ENCODE data around the gene R3HCC1L. TPM values are rescaled to one million over a fixed set of nuclear protein-coding genes. Genes with fewer than 3 reads are reported as not detected.

The R3HCC1L gene
- total RNA-seq, 1 donor from 2014 or later: 14.4 TPM

DNA sequence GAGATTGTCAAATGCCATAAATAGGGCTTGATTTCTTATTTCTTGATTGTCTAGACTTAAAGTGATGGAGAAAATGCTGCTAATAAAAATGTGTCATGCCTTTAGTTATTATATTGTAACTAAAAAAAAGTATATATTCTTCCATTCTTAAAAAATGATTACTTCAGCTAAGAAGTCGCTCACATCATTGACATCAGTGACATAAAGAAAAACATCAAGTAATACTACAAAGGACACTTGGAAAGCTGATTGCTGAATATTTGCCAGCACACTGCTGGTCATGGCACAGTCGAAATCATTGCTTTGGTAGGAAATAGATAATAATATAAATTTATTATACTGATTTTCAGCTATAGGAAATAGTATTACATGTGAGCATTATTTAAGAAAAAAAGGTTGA lies 70.9 kb downstream of the R3HCC1L start:
- Histone ChIP-seq H3K4me3 (no peak overlapping the region), H3K27ac (no peak overlapping the region), H3K36me3 (peaks cover 24% of the 10 kb centered on the region), H3K9me3 (no peaks in the 10 kb centered on the region), H3K27me3 (ENCODE audit: low read depth) (no peaks in the 10 kb centered on the region), H3K4me1 (no peaks in the 10 kb centered on the region)
- TF ChIP-seq, protein P1, sequence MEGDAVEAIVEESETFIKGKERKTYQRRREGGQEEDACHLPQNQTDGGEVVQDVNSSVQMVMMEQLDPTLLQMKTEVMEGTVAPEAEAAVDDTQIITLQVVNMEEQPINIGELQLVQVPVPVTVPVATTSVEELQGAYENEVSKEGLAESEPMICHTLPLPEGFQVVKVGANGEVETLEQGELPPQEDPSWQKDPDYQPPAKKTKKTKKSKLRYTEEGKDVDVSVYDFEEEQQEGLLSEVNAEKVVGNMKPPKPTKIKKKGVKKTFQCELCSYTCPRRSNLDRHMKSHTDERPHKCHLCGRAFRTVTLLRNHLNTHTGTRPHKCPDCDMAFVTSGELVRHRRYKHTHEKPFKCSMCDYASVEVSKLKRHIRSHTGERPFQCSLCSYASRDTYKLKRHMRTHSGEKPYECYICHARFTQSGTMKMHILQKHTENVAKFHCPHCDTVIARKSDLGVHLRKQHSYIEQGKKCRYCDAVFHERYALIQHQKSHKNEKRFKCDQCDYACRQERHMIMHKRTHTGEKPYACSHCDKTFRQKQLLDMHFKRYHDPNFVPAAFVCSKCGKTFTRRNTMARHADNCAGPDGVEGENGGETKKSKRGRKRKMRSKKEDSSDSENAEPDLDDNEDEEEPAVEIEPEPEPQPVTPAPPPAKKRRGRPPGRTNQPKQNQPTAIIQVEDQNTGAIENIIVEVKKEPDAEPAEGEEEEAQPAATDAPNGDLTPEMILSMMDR (IDR thresholded peaks at IDR 0.05): no peak
- DNase-seq (no peak), ATAC-seq (no peak)
- intact Hi-C loops (cut with DNase I): no loop called here

DNA sequence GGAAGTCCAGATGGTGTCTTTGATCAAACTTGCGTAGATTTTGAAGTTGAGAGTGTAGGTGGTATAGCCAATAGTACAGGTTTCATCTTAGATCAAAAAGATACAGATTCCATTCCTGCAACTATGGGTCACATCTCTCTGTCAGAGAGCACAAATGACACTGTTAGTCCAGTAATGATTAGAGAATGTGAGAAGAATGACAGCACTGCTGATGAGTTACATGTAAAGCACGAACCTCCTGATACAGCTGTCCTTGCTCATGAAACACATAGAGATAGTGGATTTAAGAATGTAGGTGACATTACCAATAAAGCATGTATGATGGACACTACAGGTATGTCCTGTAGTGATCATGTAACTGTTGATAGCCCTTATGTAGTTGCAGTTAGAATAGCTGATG lies 74.5 kb downstream of the R3HCC1L start:
- peaks cover 24% of the 10 kb centered on the region for H3K36me3 ChIP-seq
- no peak overlapping the region for H3K27ac ChIP-seq
- H3K4me1 ChIP-seq: no peaks in the 10 kb centered on the region
- intact Hi-C loops (cut with DNase I): no loop called here
- H3K27me3 ChIP-seq (ENCODE audit: low read depth): no peaks in the 10 kb centered on the region
- no peak for DNase-seq
- TF ChIP-seq, protein P1 (IDR thresholded peaks at IDR 0.05): no peak
- no peaks in the 10 kb centered on the region for H3K9me3 ChIP-seq
- no peak for ATAC-seq
- H3K4me3 ChIP-seq: no peak overlapping the region

DNA sequence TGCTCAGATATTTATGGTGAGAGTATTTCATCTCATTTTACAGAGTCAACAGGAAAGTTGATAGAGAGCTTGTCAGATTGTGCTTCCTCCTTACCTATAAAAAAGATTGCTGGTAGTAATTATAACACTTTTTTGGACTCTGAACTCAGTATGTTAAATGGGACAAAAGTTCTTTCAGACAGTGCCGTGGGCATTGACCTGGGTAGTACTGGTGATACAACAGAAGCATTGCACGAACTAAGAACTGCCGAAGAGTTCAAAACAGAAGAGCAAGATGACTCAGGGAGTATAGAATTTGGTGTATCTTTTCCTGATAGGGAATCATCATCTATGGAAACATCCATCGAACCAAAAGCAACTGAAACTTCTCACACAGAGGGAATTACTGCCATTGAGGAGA lies 75.0 kb downstream of the R3HCC1L start:
- no peaks in the 10 kb centered on the region for H3K4me1 ChIP-seq

DNA sequence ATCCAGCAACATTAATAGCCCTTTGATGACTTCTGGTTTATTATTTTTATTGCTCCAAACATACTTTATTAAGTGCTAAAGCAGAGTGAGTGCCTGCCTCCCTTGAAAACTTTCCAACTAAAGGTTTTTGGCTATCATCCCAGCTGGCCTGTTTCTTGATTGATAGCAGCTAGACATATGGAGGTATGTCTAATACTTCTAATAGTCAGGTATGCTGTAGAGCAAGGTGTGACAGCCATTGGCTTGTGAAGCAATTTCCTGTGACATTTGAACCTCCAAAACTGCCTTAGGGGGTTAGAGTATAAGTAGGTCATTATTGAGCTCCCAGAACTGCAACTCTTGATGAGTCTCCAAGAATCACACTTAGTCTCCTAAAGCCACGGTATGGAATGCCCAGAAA lies 77.7 kb downstream of the R3HCC1L start:
- TF ChIP-seq, protein P1 (IDR thresholded peaks at IDR 0.05): no peak
- H3K4me1 ChIP-seq: no peaks in the 10 kb centered on the region
- no peak overlapping the region for H3K27ac ChIP-seq
- H3K4me3 ChIP-seq: no peak overlapping the region
- H3K27me3 ChIP-seq (ENCODE audit: low read depth): no peaks in the 10 kb centered on the region
- DNase-seq: no peak
- intact Hi-C loops (cut with DNase I): no loop called here
- peaks cover 24% of the 10 kb centered on the region for H3K36me3 ChIP-seq
- no peak for ATAC-seq
- H3K9me3 ChIP-seq: no peaks in the 10 kb centered on the region

More for the DNA sequence above, 75.0 kb downstream of the R3HCC1L start:
- H3K36me3 ChIP-seq: peaks cover 24% of the 10 kb centered on the region
- intact Hi-C loops (cut with DNase I): no loop called here
- DNase-seq (no peak), ATAC-seq (no peak)
- TF ChIP-seq, protein P1 (IDR thresholded peaks at IDR 0.05): no peak
- H3K27me3 ChIP-seq (ENCODE audit: low read depth): no peaks in the 10 kb centered on the region
- no peaks in the 10 kb centered on the region for H3K9me3 ChIP-seq
- no peak overlapping the region for H3K4me3 ChIP-seq
- H3K27ac ChIP-seq: no peak overlapping the region

DNA sequence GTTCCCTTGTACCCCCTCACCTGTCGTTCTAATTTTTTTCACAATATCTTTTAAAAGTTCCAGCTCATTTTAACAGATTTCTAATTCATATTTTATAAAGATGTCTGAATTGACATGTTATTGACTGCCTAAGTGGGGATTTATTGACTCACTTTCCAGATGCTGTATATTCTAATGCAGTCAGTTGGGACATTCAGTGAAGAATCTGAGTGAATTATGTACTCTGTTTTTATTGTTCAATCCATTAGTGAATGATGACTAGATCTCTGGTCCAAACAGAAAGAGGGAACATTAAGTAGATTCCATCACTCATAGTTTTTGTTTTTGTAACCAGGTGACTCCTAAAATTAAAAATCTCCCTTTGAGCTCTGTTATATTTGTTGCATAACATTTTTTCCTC lies 79.3 kb downstream of the R3HCC1L start:
- DNase-seq: no peak
- TF ChIP-seq, protein P1 (IDR thresholded peaks at IDR 0.05): no peak
- H3K27ac ChIP-seq: no peak overlapping the region
- no peaks in the 10 kb centered on the region for H3K4me1 ChIP-seq
- H3K9me3 ChIP-seq: peaks cover 5% of the 10 kb centered on the region
- ATAC-seq: no peak
- H3K36me3 ChIP-seq: peaks cover 11% of the 10 kb centered on the region
- H3K4me3 ChIP-seq: no peak overlapping the region
- H3K27me3 ChIP-seq (ENCODE audit: low read depth): no peaks in the 10 kb centered on the region
- intact Hi-C loops (cut with DNase I): no loop called here

DNA sequence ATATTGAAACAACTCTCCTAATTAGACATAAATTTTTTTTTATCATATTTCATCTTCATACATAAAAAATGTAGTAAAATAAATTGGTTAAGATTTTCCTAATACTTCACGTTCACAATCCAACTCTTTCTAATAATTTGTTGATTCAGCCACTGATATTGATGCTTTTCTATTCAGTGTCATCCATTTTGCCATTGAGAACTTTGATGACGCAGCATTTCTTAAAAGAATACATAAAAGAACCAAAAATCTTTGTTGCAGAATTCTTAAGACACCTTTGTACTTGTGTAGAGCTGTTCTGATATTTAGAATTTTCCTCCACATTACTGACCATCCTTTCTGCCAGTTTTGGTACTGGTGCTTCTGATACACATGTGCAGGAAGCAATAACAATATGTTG lies 80.9 kb downstream of the R3HCC1L start:
- intact Hi-C loops (cut with DNase I): no loop called here

More for the DNA sequence above, 80.9 kb downstream of the R3HCC1L start:
- H3K9me3 ChIP-seq: peaks cover 17% of the 10 kb centered on the region
- no peaks in the 10 kb centered on the region for H3K36me3 ChIP-seq
- TF ChIP-seq, protein P1 (IDR thresholded peaks at IDR 0.05): no peak
- DNase-seq: no peak
- H3K27ac ChIP-seq: no peak overlapping the region
- no peaks in the 10 kb centered on the region for H3K27me3 ChIP-seq (ENCODE audit: low read depth)
- H3K4me1 ChIP-seq: no peaks in the 10 kb centered on the region
- H3K4me3 ChIP-seq: no peak overlapping the region
- no peak for ATAC-seq

All from lower lobe of right lung (tissue), 2 donors.